ENCODE results near the gene ZSWIM4.

The ZSWIM4 gene

DNA sequence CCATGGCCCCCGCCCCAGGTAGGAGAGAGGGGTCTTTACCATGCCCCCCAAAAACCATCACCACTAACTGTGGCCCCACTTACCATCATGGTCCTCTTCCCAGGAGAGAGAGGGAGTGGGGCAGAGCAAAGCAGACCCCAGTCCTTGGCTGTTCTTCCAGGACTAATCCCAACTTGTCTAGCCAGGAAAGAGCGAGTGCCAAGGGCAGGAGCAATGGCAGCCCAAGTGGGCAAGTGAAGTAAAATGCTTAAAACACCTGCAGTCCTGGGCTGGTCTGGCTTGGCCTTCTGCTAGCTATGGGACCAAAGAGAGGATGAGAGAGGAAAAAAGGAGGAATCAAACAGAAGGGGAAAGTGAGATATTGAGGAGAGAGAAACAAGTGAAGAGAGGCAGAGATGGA, 17.9 kb downstream of the ZSWIM4 start:
- no peak overlapping the region for H3K27ac ChIP-seq
- no peak overlapping the region for H3K4me3 ChIP-seq
- DNase-seq (ENCODE audit: low spot score), result no peak
- TF ChIP-seq CTCF (IDR thresholded peaks at IDR 0.05), result no peak

DNA sequence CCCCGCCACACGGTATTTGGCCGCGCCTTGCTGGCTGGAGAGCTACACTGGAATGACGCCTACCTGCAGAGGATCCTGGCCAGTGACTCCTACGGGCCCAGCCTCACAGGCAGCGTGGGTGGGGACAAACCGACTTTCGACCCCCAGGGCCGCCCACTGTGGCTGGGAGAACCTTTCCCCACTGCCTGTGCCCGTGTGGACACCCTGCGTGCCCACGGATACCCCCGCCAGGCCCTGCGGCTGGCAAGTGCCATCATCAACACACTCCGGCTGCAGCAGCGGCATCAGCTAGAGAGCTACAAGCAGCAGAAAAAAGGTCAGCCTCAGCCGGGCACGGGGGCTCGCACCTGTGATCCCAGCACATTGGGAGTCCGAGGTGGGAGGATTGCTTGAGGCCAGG, 19.3 kb downstream of the ZSWIM4 start:
- no peak for TF ChIP-seq CTCF (IDR thresholded peaks at IDR 0.05)
- H3K4me3 ChIP-seq, result no peak overlapping the region
- DNase-seq (ENCODE audit: low spot score), result no peak
- H3K27ac ChIP-seq, result no peak overlapping the region

DNA sequence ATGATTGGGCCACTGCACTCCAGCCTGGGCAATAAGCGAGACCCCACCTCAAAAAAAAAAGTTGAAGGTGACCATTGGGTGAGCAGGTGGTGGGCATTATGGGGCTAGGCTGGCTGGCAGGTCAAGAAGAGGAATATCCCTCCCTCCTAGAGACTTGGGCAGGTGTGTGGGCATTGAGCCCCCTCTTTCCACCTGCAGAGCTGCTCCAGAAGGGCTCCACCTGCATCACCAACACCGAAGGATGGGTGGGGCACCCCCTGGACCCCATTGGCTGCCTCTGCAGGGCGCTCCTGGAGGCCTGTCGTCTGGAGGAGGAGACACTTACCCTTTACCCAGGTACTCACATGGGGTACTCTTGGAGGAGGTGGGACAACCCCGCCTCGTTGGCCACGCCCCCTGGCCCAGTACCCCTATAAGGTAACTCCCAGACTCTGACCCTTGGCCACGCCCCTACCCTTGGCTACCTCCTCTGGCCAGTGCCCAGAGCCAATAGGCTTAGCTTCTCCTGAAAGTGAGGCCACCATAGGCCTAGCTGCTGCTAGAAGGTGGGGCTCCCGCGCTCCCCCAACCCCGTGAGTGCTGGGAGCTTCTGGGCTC, 21.9 kb downstream of the ZSWIM4 start:
- TF ChIP-seq CTCF (IDR thresholded peaks at IDR 0.05), result no peak
- Histone ChIP-seq H3K4me3 (no peak overlapping the region), H3K27ac (no peak overlapping the region)
- DNase-seq (ENCODE audit: low spot score), result no peak

DNA sequence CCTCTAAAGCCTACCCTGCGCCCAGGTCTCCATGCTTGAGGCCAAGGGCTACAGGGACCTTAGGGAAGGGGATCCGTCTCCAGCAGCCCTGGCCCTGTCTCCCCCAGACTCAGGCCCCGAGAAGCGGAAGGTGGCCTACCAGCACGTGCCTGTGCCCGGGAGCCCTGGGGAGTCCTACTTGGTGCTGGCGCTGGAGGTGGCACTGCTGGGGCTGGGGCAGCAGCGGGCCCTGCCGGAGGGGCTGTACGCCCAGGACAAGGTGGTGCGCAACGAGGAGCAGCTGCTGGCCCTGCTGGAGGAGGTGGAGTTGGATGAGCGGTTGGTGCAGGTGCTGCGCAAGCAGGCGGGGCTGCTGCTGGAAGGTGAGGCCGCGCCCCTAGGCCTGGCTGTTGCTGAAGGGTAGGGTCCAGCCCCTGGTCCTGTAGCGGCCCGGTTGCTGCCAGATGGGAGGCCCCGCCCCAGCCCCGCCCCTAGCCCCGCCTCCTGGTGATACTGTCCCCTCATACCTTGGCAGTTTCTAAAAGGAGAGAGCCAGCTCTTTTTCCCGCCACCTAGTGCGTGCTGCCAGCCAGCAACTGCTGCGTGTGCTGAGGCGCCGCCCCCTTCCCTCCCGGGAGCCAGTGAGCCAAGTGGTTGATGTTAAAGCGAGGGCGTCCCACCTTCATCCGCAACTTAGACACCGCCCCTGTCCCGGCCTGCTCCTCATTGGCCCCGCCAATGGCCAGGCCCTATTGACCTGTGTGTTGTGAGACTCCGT, 22.6 kb downstream of the ZSWIM4 start:
- TF ChIP-seq CTCF (IDR thresholded peaks at IDR 0.05), result no peak
- no peak overlapping the region for H3K27ac ChIP-seq

GRCh38 chr19:13819238-13819637, 24.0 kb downstream of the ZSWIM4 start:
- no peak overlapping the region for H3K4me3 ChIP-seq
- no peak overlapping the region for H3K27ac ChIP-seq
- no peak for TF ChIP-seq CTCF (IDR thresholded peaks at IDR 0.05)
- DNase-seq (ENCODE audit: low spot score), result no peak

More for the DNA sequence above, 22.6 kb downstream of the ZSWIM4 start:
- no peak overlapping the region for H3K4me3 ChIP-seq
- no peak for DNase-seq (ENCODE audit: low spot score)

GRCh38 chr19:13821292-13821691, 26.0 kb downstream of the ZSWIM4 start:
- Histone ChIP-seq H3K4me3 (no peak overlapping the region), H3K27ac (no peak overlapping the region)
- TF ChIP-seq CTCF (IDR thresholded peaks at IDR 0.05), result no peak
- no peak for DNase-seq (ENCODE audit: low spot score)

DNA sequence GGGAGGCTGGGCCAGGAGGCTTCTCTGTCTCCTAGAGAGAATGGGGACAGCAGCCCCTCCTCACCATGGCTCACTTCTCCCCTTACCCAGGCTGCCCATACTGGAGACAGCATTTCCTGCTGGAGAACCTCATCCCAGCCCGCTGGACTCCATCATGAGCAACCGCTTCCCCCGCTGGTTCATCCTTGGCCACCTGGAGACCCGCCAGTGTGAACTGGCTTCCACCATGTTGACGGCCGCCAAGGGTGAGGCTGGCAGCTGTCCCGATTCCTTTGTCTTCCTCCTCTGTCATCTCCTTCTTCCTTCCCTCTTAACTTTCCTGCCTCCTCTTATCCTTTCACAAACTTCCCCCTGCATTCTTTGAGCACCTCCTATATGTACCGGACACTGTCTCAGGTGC, 28.0 kb downstream of the ZSWIM4 start:
- no peak overlapping the region for H3K4me3 ChIP-seq
- TF ChIP-seq CTCF (IDR thresholded peaks at IDR 0.05), result no peak
- DNase-seq (ENCODE audit: low spot score), result no peak
- peak overlapping the region; percentile 32 to 43 for H3K27ac ChIP-seq

Measured in coronary artery (tissue), 2 donors.